H9 (cell line): ENCODE measurements around the gene CLSTN3. TPM values are rescaled to one million over a fixed set of nuclear protein-coding genes. Genes with fewer than 3 reads are reported as not detected.

Experiments used
- DNase-seq: peaks from one replicate; pipeline ENCODE4 v3.0.0-alpha.2; 2017
- H2AFZ ChIP-seq: one replicate; pipeline ENCODE4 v1.6.1; 2013; ENCODE audit warnings: mild to moderate bottlenecking, low read length, control low read depth, moderate library complexity
- H2AK5ac ChIP-seq: 2 replicates; pipeline ENCODE4 v1.6.1; 2013; ENCODE audit warnings: low read length, control low read depth, mixed read lengths; ENCODE audit not compliant: insufficient read length
- H2BK120ac ChIP-seq: one replicate; pipeline ENCODE4 v1.6.1; 2013; ENCODE audit warnings: low read depth, mild to moderate bottlenecking, low read length, control low read depth, inconsistent platforms; ENCODE audit not compliant: poor library complexity, severe bottlenecking
- H2BK12ac ChIP-seq: 2 replicates; pipeline ENCODE4 v1.6.1; 2013; ENCODE audit warnings: low read length, control low read depth, mixed read lengths, low read depth; ENCODE audit not compliant: insufficient read length
- H2BK15ac ChIP-seq: 2 replicates; pipeline ENCODE4 v1.6.1; 2013; ENCODE audit warnings: low read depth, low read length, control low read depth
- H2BK20ac ChIP-seq: one replicate; pipeline ENCODE4 v1.6.1; 2013; ENCODE audit warnings: low read depth, mild to moderate bottlenecking, low read length, control low read depth, inconsistent platforms; ENCODE audit not compliant: poor library complexity, severe bottlenecking
- H2BK5ac ChIP-seq: 2 replicates; pipeline ENCODE4 v1.6.1; 2013; ENCODE audit warnings: low read length, control low read depth, mixed read lengths; ENCODE audit not compliant: insufficient read length
- H3K14ac ChIP-seq: 2 replicates; pipeline ENCODE4 v1.6.1; 2013; ENCODE audit warnings: low read length, control low read depth; ENCODE audit not compliant: insufficient read depth
- H3K18ac ChIP-seq: 2 replicates; pipeline ENCODE4 v1.6.1; 2013; ENCODE audit warnings: low read depth, mild to moderate bottlenecking, mixed read lengths, low read length, control low read depth; ENCODE audit not compliant: insufficient read length
- H3K23ac ChIP-seq: 2 replicates; pipeline ENCODE4 v1.6.1; 2013; ENCODE audit warnings: low read length, control low read depth, mixed read lengths, low read depth; ENCODE audit not compliant: insufficient read length
- H3K23me2 ChIP-seq: 2 replicates; pipeline ENCODE4 v1.6.1; 2013; ENCODE audit warnings: low read depth, mild to moderate bottlenecking, mixed read lengths, low read length, control low read depth; ENCODE audit not compliant: insufficient read length, poor library complexity, severe bottlenecking
- H3K27ac ChIP-seq: 2 replicates; pipeline ENCODE4 v1.5.1; 2013; ENCODE audit warnings: low read length, control low read depth, mixed read lengths, low read depth; ENCODE audit not compliant: insufficient read length
- H3K27me3 ChIP-seq: 2 replicates; pipeline ENCODE4 v1.6.1; 2013; ENCODE audit warnings: low read length, control low read depth, inconsistent platforms; ENCODE audit not compliant: insufficient read depth
- H3K4ac ChIP-seq: 2 replicates; pipeline ENCODE4 v1.6.1; 2013; ENCODE audit warnings: low read depth, mild to moderate bottlenecking, control low read depth, inconsistent platforms, low read length, moderate library complexity
- H3K4me1 ChIP-seq: 2 replicates; pipeline ENCODE4 v1.6.1; 2013; ENCODE audit warnings: low read length, control low read depth, inconsistent platforms; ENCODE audit not compliant: insufficient read depth
- H3K4me2 ChIP-seq: 2 replicates; pipeline ENCODE4 v1.6.1; 2013; ENCODE audit warnings: low read length, control low read depth, mixed read lengths; ENCODE audit not compliant: insufficient read length, insufficient read depth
- H3K56ac ChIP-seq: 2 replicates; pipeline ENCODE4 v1.6.1; 2013; ENCODE audit warnings: low read depth, mild to moderate bottlenecking, mixed read lengths, low read length, control low read depth; ENCODE audit not compliant: insufficient read length
- H3K79me1 ChIP-seq: 2 replicates; pipeline ENCODE4 v1.6.1; 2013; ENCODE audit warnings: low read depth, mild to moderate bottlenecking, moderate library complexity, low read length, control low read depth, inconsistent platforms; ENCODE audit not compliant: insufficient read depth, poor library complexity, severe bottlenecking
- H3K79me2 ChIP-seq: 2 replicates; pipeline ENCODE4 v1.6.1; 2013; ENCODE audit warnings: low read length, control low read depth, inconsistent platforms; ENCODE audit not compliant: insufficient read depth
- H3K9ac ChIP-seq: 2 replicates; pipeline ENCODE4 v1.6.1; 2013; ENCODE audit warnings: low read length, control low read depth, mixed read lengths; ENCODE audit not compliant: insufficient read length; ENCODE audit errors: extremely low read depth
- H3K9me3 ChIP-seq: one replicate; pipeline ENCODE4 v1.6.1; 2013; ENCODE audit warnings: low read depth, low read length, inconsistent platforms; ENCODE audit not compliant: control insufficient read depth
- H3T11ph ChIP-seq: one replicate; pipeline ENCODE4 v1.6.1; 2013; ENCODE audit warnings: mild to moderate bottlenecking, low read length, control low read depth, inconsistent platforms
- H4K20me1 ChIP-seq: one replicate; pipeline ENCODE4 v1.6.1; 2013; ENCODE audit not compliant: control insufficient read depth, insufficient read length, insufficient read depth
- H4K5ac ChIP-seq: 2 replicates; pipeline ENCODE4 v1.6.1; 2013; ENCODE audit warnings: low read depth, mild to moderate bottlenecking, mixed read lengths, low read length, control low read depth; ENCODE audit not compliant: insufficient read length
- H4K8ac ChIP-seq: replicated peaks from 2 replicates; pipeline ENCODE4 v1.6.1; 2013; ENCODE audit warnings: low read length, control low read depth, mixed read lengths, low read depth; ENCODE audit not compliant: insufficient read length
- H4K91ac ChIP-seq: 2 replicates; pipeline ENCODE4 v1.6.1; 2013; ENCODE audit warnings: low read depth, mild to moderate bottlenecking, moderate library complexity, mixed read lengths, low read length, control low read depth; ENCODE audit not compliant: insufficient read length
- H3K27ac Mint-ChIP-seq, 3 experiments: 2 replicates in 2 of 3; 3 replicates in 1 of 3; pipeline ENCODE4 v1.8.0; 2020 to 2021; ENCODE audit warnings: mixed read lengths in 3 of 3, mild to moderate bottlenecking in 1 of 3, moderate library complexity in 1 of 3
- H3K27me3 Mint-ChIP-seq: 2 replicates; pipeline ENCODE4 v1.8.0; 2021; ENCODE audit warnings: low read depth, mild to moderate bottlenecking, moderate library complexity, mixed read lengths
- H3K36me3 Mint-ChIP-seq, 3 experiments: 2 replicates in 2 of 3; 3 replicates in 1 of 3; pipeline ENCODE4 v1.8.0; 2020 to 2021; ENCODE audit warnings: low read depth in 3 of 3, mixed read lengths in 3 of 3; ENCODE audit not compliant: insufficient read depth in 1 of 3
- H3K4me1 Mint-ChIP-seq, 2 experiments: 2 replicates each; pipeline ENCODE4 v1.8.0; 2020; ENCODE audit warnings: mixed read lengths in 2 of 2
- H3K4me3 Mint-ChIP-seq, 2 experiments: 2 replicates in 1 of 2; 3 replicates in 1 of 2; pipeline ENCODE4 v1.8.0; 2020 to 2021; ENCODE audit warnings: mild to moderate bottlenecking in 2 of 2, mixed read lengths in 2 of 2, moderate library complexity in 1 of 2
- H3K9me3 Mint-ChIP-seq, 2 experiments: 2 replicates in 1 of 2; 3 replicates in 1 of 2; pipeline ENCODE4 v1.8.0; 2020; ENCODE audit warnings: mild to moderate bottlenecking in 2 of 2, mixed read lengths in 2 of 2, moderate library complexity in 1 of 2
- WGBS: extraction: QIAGEN DNeasy Blood & Tissue Kit; methylation state at CpG from one replicate; pipeline ENCODE4 v1.1.7; 2013; ENCODE audit warnings: missing lambda C conversion rate, low lambda C conversion rate, mixed read lengths; ENCODE audit not compliant: insufficient read length; ENCODE audit errors: extremely low coverage; 5-methylcytosine and 5-hydroxymethylcytosine counted together
- total RNA-seq: library from RNA; stranded (reverse); gene quantifications from 2 replicates; pipeline ENCODE4 v1.2.1, GENCODE V29; 2021
- TF ChIP-seq, protein P1 (sequence below): fragments of 200-600 bp; sonication (generic); conservative IDR thresholded peaks from 3 replicates; pipeline ENCODE4 v1.8.0; 2021; ENCODE audit warnings: antibody characterized with exemption, mild to moderate bottlenecking

Gene CLSTN3
- total RNA-seq, 1 experiment from 2014 or later, result 26.2 TPM

DNA sequence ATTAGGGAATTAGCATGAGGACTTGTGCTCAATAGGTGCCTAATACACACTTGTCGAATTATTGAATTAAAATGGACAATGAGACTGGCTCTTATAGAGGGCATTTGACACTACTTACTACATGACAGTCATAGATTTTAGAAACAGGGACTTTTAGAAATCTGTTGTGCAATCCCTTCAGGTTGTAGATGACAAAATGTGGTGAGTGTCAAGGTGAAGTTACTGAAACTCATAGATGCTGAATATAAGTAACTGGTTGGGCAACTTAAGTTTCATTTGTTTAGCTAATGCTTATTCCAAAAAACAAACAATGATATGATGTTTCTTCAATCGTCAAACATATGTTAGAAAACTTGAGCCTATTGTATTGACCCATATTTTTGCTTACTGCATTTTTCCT lies 46.4 kb downstream of the CLSTN3 start:
- Histone ChIP-seq H2BK120ac (no peak overlapping the region), H3K9ac (no peak overlapping the region), H3K18ac (no peak overlapping the region), H3K79me1 (no peaks in the 10 kb centered on the region), H3K27ac (no peak overlapping the region), H3K14ac (no peak overlapping the region), H4K8ac (no peak overlapping the region), H4K91ac (no peak overlapping the region), H2BK15ac (no peak overlapping the region), H2BK20ac (no peak overlapping the region), H3K4ac (no peak overlapping the region), H3K79me2 (no peaks in the 10 kb centered on the region), H3K27me3 (no peaks in the 10 kb centered on the region), H4K5ac (no peak overlapping the region), H2AFZ (no peak overlapping the region), H2AK5ac (no peak overlapping the region), H2BK5ac (no peak overlapping the region), H3T11ph (no peak overlapping the region), H4K20me1 (no peaks in the 10 kb centered on the region), H3K23ac (no peak overlapping the region), H3K23me2 (no peaks in the 10 kb centered on the region), H3K4me1 (no peaks in the 10 kb centered on the region), H2BK12ac (no peak overlapping the region), H3K56ac (no peak overlapping the region), H3K4me2 (no peak overlapping the region), H3K9me3 (peaks cover 25% of the 10 kb centered on the region)
- Mint-ChIP-seq H3K27me3 (peaks cover 16% of the 10 kb centered on the region), H3K36me3 (peaks cover 1 to 6% (median 5%) of the 10 kb centered on the region in 3 experiments; a peak in 5 of 7 replicates), H3K27ac (no peak overlapping the region), H3K4me3 (no peak overlapping the region; a peak in 1 of 5 replicates), H3K4me1 (no peaks in the 10 kb centered on the region), H3K9me3 (peaks cover 43 to 66% of the 10 kb centered on the region in 2 experiments)
- WGBS, result no CpG with 5 or more reads among the region's 2 CpGs
- TF ChIP-seq, protein P1, sequence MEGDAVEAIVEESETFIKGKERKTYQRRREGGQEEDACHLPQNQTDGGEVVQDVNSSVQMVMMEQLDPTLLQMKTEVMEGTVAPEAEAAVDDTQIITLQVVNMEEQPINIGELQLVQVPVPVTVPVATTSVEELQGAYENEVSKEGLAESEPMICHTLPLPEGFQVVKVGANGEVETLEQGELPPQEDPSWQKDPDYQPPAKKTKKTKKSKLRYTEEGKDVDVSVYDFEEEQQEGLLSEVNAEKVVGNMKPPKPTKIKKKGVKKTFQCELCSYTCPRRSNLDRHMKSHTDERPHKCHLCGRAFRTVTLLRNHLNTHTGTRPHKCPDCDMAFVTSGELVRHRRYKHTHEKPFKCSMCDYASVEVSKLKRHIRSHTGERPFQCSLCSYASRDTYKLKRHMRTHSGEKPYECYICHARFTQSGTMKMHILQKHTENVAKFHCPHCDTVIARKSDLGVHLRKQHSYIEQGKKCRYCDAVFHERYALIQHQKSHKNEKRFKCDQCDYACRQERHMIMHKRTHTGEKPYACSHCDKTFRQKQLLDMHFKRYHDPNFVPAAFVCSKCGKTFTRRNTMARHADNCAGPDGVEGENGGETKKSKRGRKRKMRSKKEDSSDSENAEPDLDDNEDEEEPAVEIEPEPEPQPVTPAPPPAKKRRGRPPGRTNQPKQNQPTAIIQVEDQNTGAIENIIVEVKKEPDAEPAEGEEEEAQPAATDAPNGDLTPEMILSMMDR, result no peak
- no peak for DNase-seq
